Gastrocnemius medialis (tissue), 4 donors: Measurements from ENCODE around the gene GRK4.

ENCODE experiments used
- CTCF ChIP-seq, 5 experiments: fragments of 450-650 bp in 3 of 5; fragments of 200-600 bp in 2 of 5; sonication (generic) in 2 of 5; IDR thresholded peaks in 4 of 5; conservative IDR thresholded peaks in 1 of 5; 1 replicate in 4 of 5; 2 replicates in 1 of 5; pipeline ENCODE4 v1.5.1; 2016 to 2019; ENCODE audit warnings: antibody characterized with exemption in 5 of 5, mild to moderate bottlenecking in 3 of 5, moderate library complexity in 3 of 5
- POLR2A ChIP-seq, 2 donors: fragments of 450-650 bp; IDR thresholded peaks; one replicate each; pipeline ENCODE4 v1.6.1; 2017; ENCODE audit warnings: antibody characterized with exemption in 2 of 2, mild to moderate bottlenecking in 2 of 2, moderate library complexity in 2 of 2

- TF ChIP-seq CTCF (IDR thresholded peaks at IDR 0.05 in 4 of 5, conservative IDR thresholded peaks at IDR 0.05 in 1 of 5) (no peak), POLR2A (IDR thresholded peaks at IDR 0.05) (no peak)
Observed at GRCh38 chr4:3065551-3065950, 102.2 kb downstream of the GRK4 start.
